Type B pancreatic cell (in vitro differentiated cells): ENCODE measurements around the gene TIAM1. TPM values are rescaled to one million over a fixed set of nuclear protein-coding genes. Genes with fewer than 3 reads are reported as not detected.

ENCODE experiments used
- DNase-seq: peaks from one replicate; pipeline ENCODE4 v3.0.0; 2021; ENCODE audit warnings: mixed read lengths; ENCODE audit not compliant: unreplicated experiment; ENCODE audit errors: extremely low spot score
- H3K27ac Mint-ChIP-seq: 2 replicates; pipeline ENCODE4 v1.8.0; 2021; ENCODE audit warnings: mild to moderate bottlenecking, mixed read lengths
- H3K27me3 Mint-ChIP-seq: 2 replicates; pipeline ENCODE4 v1.8.0; 2021; ENCODE audit warnings: mixed read lengths
- H3K36me3 Mint-ChIP-seq: 2 replicates; pipeline ENCODE4 v1.8.0; 2021; ENCODE audit warnings: mixed read lengths
- H3K4me1 Mint-ChIP-seq: one replicate; pipeline ENCODE4 v1.8.0; 2021; ENCODE audit warnings: mixed read lengths; ENCODE audit not compliant: unreplicated experiment
- H3K4me3 Mint-ChIP-seq: 2 replicates; pipeline ENCODE4 v1.8.0; 2021; ENCODE audit warnings: mild to moderate bottlenecking, mixed read lengths
- H3K9me3 Mint-ChIP-seq: 2 replicates; pipeline ENCODE4 v1.8.0; 2021; ENCODE audit warnings: mixed read lengths
- total RNA-seq: library from RNA; stranded (reverse); gene quantifications from 2 replicates; pipeline ENCODE4 v1.2.1, GENCODE V29; 2021; ENCODE audit warnings: low replicate concordance
- TF ChIP-seq, protein P1 (sequence below): fragments of 200-600 bp; sonication (generic); conservative IDR thresholded peaks from 2 replicates; pipeline ENCODE4 v1.5.0; 2021; ENCODE audit warnings: antibody characterized with exemption, mild to moderate bottlenecking

TIAM1 gene
- total RNA-seq, 1 donor from 2014 or later, result 49.3 TPM

DNA sequence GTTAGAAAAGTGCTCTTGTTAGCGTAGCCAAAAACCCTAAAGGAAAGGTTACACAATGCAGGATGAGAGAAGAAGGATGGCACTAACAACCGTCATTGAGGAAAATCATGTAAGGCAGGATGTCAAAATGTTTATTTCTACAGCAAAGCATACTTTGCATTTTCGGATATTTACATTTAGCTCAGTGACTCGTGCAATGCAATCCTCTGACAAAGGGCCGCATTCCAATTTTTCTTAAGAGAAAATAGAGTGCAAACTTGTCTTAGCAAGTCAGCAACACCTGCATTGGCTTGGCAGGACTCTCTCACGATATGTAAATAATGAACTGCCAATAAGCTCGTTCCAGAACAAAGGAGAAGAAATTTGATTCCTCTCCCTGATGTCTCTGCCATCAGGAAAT lies 33.3 kb downstream of the TIAM1 start:
- no peak overlapping the region for H3K27ac Mint-ChIP-seq
- H3K36me3 Mint-ChIP-seq, result peaks cover 11% of the 10 kb centered on the region
- DNase-seq, result no peak
- H3K9me3 Mint-ChIP-seq, result no peaks in the 10 kb centered on the region
- H3K4me3 Mint-ChIP-seq, result no peak overlapping the region
- no peaks in the 10 kb centered on the region for H3K27me3 Mint-ChIP-seq
- peaks cover 5% of the 10 kb centered on the region for H3K4me1 Mint-ChIP-seq
- TF ChIP-seq, protein P1, sequence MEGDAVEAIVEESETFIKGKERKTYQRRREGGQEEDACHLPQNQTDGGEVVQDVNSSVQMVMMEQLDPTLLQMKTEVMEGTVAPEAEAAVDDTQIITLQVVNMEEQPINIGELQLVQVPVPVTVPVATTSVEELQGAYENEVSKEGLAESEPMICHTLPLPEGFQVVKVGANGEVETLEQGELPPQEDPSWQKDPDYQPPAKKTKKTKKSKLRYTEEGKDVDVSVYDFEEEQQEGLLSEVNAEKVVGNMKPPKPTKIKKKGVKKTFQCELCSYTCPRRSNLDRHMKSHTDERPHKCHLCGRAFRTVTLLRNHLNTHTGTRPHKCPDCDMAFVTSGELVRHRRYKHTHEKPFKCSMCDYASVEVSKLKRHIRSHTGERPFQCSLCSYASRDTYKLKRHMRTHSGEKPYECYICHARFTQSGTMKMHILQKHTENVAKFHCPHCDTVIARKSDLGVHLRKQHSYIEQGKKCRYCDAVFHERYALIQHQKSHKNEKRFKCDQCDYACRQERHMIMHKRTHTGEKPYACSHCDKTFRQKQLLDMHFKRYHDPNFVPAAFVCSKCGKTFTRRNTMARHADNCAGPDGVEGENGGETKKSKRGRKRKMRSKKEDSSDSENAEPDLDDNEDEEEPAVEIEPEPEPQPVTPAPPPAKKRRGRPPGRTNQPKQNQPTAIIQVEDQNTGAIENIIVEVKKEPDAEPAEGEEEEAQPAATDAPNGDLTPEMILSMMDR, result no peak

DNA sequence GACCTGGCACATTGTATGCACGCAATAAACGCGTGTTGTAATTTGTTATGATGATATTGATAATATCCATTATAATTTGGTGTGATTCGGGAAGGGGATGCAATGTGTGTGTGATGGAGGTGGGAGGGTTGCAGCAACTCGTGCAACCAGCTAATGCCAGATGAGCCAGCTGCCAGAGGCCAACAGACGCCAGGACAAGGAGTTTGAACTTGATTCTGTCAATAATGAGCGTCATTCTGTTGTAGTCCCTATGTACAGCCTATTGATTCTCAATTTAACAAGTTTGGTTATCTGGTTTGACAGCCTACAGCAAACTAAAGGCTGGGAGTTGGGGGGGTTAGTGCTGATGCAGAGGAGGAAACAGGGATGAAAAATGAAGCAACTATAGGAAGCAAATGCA lies 35.5 kb downstream of the TIAM1 start:
- no peak overlapping the region for H3K27ac Mint-ChIP-seq
- DNase-seq, result no peak
- H3K27me3 Mint-ChIP-seq, result no peaks in the 10 kb centered on the region
- no peaks in the 10 kb centered on the region for H3K9me3 Mint-ChIP-seq
- TF ChIP-seq, protein P1, result no peak
- H3K36me3 Mint-ChIP-seq, result peaks cover 11% of the 10 kb centered on the region
- no peak overlapping the region for H3K4me3 Mint-ChIP-seq
- H3K4me1 Mint-ChIP-seq, result peaks cover 5% of the 10 kb centered on the region

DNA sequence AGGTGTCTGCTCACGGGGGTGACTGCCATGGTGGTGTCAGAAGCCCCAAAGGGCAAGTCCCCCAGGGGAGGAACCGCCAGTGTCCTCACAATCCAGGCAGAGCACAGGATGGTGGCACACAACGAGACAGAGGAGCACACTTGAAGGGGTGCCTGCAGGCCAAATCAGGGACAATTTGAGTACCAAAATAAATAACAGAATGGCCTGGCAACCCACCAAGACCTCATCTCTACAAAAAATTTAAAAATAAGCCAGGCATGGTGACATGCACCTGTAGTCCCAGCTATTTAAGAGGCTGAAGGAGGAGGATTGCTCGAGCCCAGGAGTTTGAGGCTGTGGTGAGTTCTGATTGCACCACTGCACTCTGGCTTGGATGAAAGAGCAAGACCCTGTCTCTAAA lies 38.2 kb downstream of the TIAM1 start:
- Mint-ChIP-seq H3K4me1 (no peaks in the 10 kb centered on the region), H3K4me3 (no peak overlapping the region), H3K9me3 (no peaks in the 10 kb centered on the region), H3K36me3 (peaks cover 4% of the 10 kb centered on the region), H3K27ac (no peak overlapping the region), H3K27me3 (no peaks in the 10 kb centered on the region)
- DNase-seq, result no peak
- TF ChIP-seq, protein P1, result no peak

DNA sequence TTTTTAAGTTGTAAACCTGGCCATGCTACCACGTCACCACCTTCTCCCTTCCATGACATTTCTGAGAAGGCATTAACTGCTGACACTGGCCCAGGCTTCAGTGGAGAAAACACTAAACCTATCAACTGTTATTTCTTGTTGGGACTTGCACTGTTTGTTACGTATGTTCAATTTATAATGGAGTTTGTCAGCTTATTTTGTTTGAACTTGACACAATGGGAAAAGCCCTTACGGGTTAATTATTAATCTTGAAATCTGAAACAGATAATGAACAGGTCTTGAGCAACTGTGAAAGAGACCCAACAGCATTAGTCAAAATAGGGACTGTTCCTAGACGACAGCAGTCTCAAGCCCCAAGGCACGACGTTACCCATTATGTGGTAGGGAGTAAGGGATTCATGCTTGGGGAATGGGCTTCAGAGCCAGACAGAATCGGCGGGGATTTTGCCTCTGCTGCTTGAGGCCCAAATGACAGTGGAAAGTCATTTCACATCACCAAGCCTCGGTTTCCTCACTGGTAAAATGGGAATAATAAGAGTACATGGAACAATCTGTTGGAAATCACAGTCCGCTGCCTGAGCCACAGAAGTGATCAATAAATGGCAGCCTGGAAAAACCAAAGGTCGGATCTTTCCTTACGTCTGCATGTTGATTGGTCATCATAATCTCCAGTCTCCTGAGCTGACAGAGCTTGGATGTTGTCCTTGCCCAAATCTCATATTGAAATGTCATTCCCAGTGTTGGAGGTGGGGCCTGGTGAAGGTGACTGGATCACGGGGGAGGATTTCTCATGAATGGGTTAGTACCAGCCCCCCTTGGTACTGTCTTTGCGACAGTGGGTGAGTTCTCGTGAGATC lies 44.5 kb downstream of the TIAM1 start:
- Mint-ChIP-seq H3K4me1 (peaks cover 14% of the 10 kb centered on the region), H3K9me3 (peaks cover 4% of the 10 kb centered on the region), H3K4me3 (peak overlapping the region; percentile 39), H3K27me3 (no peaks in the 10 kb centered on the region), H3K36me3 (no peaks in the 10 kb centered on the region), H3K27ac (peak overlapping the region; percentile 81)
- DNase-seq, result no peak
- TF ChIP-seq, protein P1, result no peak

DNA sequence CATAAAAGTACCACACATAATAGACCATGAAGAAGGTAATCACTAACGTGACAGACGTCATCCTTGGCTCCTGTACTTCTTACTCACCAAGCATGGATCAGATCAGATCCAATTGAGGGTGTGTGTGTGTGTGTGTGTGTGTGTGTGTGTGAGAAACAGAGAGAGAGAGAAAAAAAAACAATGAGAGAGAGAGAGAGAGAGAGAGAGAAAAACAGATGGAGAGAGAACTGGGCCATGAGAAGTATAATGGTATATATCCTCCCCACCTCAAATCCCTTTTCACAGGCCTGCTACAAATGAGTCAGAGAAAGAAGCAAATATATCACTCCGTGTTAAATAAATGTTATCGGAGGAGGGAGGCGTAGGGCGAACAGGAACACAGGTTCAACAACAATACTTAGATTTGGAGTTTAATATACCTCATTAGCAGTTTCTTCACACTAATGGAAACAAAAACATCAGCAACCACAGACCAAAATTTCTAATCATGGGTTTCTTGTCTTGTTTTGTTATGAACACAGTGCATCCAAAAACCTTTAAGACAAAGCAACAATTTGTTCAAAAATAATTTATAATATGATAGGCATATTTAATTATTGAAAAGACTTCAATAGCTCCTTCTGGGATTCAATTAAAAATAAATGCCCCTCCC lies 45.3 kb downstream of the TIAM1 start:
- TF ChIP-seq, protein P1, result no peak
- peaks cover 5% of the 10 kb centered on the region for H3K36me3 Mint-ChIP-seq
- peak overlapping the region; percentile 81 for H3K27ac Mint-ChIP-seq
- peaks cover 22% of the 10 kb centered on the region for H3K4me1 Mint-ChIP-seq
- H3K4me3 Mint-ChIP-seq, result peak overlapping the region; percentile 39
- peaks cover 4% of the 10 kb centered on the region for H3K9me3 Mint-ChIP-seq
- no peak for DNase-seq
- H3K27me3 Mint-ChIP-seq, result no peaks in the 10 kb centered on the region
